Motor neuron (in vitro differentiated cells): Measurements from ENCODE around the gene IFT172. TPM values are rescaled to one million over a fixed set of nuclear protein-coding genes. Genes with fewer than 3 reads are reported as not detected.
A peak's percentile ranks its signal among the peaks of the same experiment; 100 is the strongest.

ENCODE experiments used
- ATAC-seq, 8 experiments: fragments of 200-7000 bp; cut with Tn5 transposase; replicated peaks in 6 of 8; 2 replicates each; pipeline ENCODE4 v1.8.0; 2021; ENCODE audit warnings: mild to moderate bottlenecking in 8 of 8, moderate library complexity in 8 of 8
- H3K27ac ChIP-seq, 2 donors: fragments of 250-450 bp; sonication (Bioruptor Pico); 2 replicates each; pipeline ENCODE4 v1.9.0; 2021; ENCODE audit warnings: antibody characterized with exemption in 2 of 2, mild to moderate bottlenecking in 2 of 2, moderate library complexity in 1 of 2
- H3K4me1 ChIP-seq, 2 donors: fragments of 250-450 bp; sonication (Bioruptor Pico); replicated peaks in 1 of 2; 2 replicates each; pipeline ENCODE4 v1.6.1; 2021; ENCODE audit warnings: antibody characterized with exemption in 2 of 2, mild to moderate bottlenecking in 2 of 2, moderate library complexity in 1 of 2
- H3K4me3 ChIP-seq, 5 donors: fragments of 250-450 bp; sonication (Bioruptor Pico); 2 replicates each; pipeline ENCODE4 v1.9.0; 2021; ENCODE audit warnings: antibody characterized with exemption in 5 of 5, mild to moderate bottlenecking in 5 of 5, moderate library complexity in 4 of 5
- WGBS, 10 experiments: fragments of 450-650 bp; shearing (Covaris generic); methylation state at CpG; one replicate each; pipeline ENCODE4 v1.0.0; 2022; 5-methylcytosine and 5-hydroxymethylcytosine counted together
- in situ Hi-C, 9 experiments: fragments of 400-800 bp; cut with MboI; loops; one replicate each; pipeline ENCODE4 v1.15.0; 2021; ENCODE audit warnings: low sequenced_read_pairs in 9 of 9, low pct_unique_long_range_greater_than_20kb in 2 of 9; ENCODE audit not compliant: unreplicated experiment in 9 of 9
- total RNA-seq, 8 experiments: library from RNA; unstranded; fragments of 300-600 nt; gene quantifications; 2 replicates each; pipeline versions ENCODE4 v1.2.3 to v1.2.4, GENCODE V29; 2022

IFT172 gene
- total RNA-seq, 8 experiments from 2014 or later: 16.8 to 44.0 (median 24.7) TPM

DNA sequence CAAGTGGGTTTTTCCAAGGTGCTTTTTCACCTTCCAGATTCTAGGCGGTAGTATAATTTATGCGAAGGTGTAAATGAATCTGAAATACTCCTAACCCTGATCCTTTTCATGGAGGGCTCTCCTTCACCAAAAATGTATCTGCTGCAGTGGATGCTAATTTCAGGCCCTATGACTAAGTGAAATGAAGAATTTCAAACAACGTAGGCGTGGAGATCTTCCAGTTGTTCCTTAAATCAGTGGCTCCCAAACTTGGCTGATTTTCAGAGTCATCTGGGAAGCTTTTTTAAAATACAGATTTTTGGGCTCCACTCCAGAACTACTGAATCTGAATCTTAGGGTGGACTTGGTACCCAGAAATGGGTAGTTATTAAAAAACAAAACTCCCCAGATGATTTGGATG lies 12.6 kb upstream of the IFT172 start:
- no peaks in the 10 kb centered on the region for H3K4me1 ChIP-seq
- no peak overlapping the region for H3K27ac ChIP-seq
- in situ Hi-C loops: no loop called here
- WGBS, 10 experiments: 39 to 100% (median 80%) methylated on average over 1 to 4 of the region's 4 CpGs; no CpG with 5 or more reads in 1 of the 10 experiments
- peak in 2 of 8 experiments; percentile 87 to 95 for ATAC-seq
- no peak overlapping the region for H3K4me3 ChIP-seq

DNA sequence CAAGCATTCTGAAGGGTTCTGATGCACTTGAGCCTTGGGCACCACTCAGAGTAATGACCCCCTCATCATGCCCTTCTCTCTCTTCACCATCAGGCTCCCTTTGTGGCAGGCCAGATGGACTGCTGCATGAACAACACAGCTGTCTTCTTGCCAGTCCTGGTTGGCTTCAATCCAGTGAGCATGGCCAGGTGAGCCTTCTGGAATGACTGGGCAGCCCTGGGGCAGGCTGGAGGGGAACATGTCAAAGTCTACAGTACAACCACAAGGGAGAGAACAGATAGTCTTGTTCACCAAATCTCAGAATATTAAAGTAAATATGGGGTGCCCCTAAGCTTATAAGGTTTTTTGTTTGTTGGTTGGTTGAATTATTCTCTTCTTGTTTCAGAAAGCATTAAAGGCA lies 11.5 kb upstream of the IFT172 start:
- Histone ChIP-seq H3K4me3 (no peak overlapping the region), H3K4me1 (no peaks in the 10 kb centered on the region), H3K27ac (no peak overlapping the region)
- in situ Hi-C loops: no loop called here
- ATAC-seq: no peak

- no peak for ATAC-seq
- in situ Hi-C loops: no loop called here
- Histone ChIP-seq H3K4me1 (no peaks in the 10 kb centered on the region), H3K27ac (no peak overlapping the region), H3K4me3 (no peak overlapping the region)
- WGBS, 10 experiments: 0 to 100% (median 79%) methylated on average over 1 to 3 of the region's 3 CpGs; no CpG with 5 or more reads in 2 of the 10 experiments
These were observed 9.4 kb upstream of the IFT172 start for GRCh38 chr2:27498975-27499374.

DNA sequence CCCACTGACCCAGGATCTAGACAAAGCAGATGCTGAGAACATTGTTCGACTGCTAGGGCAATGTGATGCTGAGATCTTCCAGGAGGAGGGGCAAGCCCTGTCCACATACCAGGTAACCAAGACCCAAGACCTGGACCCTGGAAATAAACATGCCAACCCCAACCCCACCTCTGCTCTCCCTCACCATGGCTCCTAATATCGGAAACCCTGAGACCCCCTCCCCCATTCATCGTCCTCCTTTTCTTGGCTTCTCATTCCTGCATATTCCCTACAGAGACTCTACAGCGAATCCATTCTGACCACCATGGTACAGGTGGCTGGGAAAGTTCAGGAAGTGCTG lies 7.7 kb upstream of the IFT172 start:
- Histone ChIP-seq H3K4me3 (no peak overlapping the region), H3K4me1 (no peaks in the 10 kb centered on the region), H3K27ac (no peak overlapping the region)
- ATAC-seq: no peak
- 34 to 88% (median 47%) methylated on average over 1 to 4 of the region's 4 CpGs for WGBS, 10 experiments
- in situ Hi-C loops: no loop called here

- in situ Hi-C loops: no loop called here
- no peaks in the 10 kb centered on the region for H3K4me1 ChIP-seq
- H3K27ac ChIP-seq: no peak within 1 kb of the TSS
- 69 to 100% (median 81%) methylated on average over 1 to 8 of the region's 12 CpGs; no CpG with 5 or more reads in 4 of the 10 experiments for WGBS, 10 experiments
- ATAC-seq: no peak
- H3K4me3 ChIP-seq: peak within 1 kb of the TSS in 3 of 5 donors; percentile 54 to 55 (median 54)
These were observed 7.1 kb upstream of the IFT172 start, which contains the start of gene GCKR for GRCh38 chr2:27496357-27497287. Gene GCKR, plus strand, starts transcription at chr2:27496839. Its CDS starts 66 bp downstream, at chr2:27496905.

DNA sequence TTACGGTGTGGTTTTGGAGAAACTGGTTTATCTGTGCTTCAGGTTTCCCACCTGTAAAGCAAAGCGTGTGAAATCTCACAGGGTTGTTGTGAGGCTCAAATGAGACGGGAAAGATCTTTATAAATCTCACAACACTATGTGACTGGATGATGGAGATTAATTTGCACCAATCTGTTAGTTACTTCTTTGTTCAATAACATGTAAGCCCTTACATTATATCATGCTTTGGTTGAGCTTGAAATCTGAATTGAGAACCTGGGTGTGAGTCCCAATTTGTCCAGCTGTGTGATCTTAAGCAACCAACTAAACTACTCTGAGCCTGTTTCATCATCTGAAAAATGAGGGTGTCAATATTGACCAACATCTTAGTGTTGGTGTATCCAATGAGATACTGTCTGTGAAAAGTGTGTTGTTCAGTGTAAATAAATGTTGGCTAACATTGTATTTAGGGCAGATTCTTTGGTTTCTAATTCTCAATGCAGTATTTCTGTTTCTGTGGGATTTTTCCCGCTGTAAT lies 6.4 kb upstream of the IFT172 start:
- ATAC-seq: no peak
- no peak overlapping the region for H3K27ac ChIP-seq
- H3K4me1 ChIP-seq: no peaks in the 10 kb centered on the region
- peak overlapping the region in 3 of 5 donors; percentile 54 to 55 (median 54) for H3K4me3 ChIP-seq
- 31 to 86% (median 64%) methylated on average over 1 to 4 of the region's 4 CpGs for WGBS, 10 experiments
- in situ Hi-C loops: no loop called here

DNA sequence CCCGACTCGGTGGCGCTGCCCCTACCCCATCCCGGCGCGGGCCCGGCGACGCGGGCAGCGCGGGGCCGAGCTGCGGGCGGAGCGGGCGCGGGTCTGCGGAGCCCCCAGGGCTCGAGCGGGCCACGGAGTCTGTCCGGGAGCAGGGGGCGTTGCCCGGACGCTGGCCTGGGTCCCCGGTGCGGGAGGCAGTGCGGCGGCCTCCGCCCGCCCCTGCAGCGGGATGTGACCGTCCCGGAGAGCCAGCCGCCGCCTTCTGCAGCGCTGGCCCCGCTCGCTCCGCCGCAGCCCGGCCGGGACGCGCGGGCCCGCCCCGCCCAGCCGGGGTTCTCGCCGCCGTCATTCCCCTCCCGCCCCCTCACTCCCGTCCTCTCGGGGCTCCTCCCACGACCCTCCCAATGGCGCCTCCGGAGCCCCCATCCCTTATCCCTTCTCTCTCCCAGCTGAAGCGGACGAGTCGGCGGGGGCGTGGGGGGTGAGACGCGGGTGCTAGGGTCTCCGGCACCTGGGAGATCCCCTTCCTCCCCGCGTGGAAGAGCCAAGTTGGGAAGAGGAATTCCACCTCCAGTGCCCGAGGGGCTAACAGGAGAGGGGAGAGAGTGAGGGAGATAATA lies 5.5 kb upstream of the IFT172 start, which contains the start of gene FNDC4:
Gene FNDC4 (minus strand): TSS at position 257 of the 611 bp plus-strand sequence. CDS start 521 bp downstream, outside the sequence.
- no peaks in the 10 kb centered on the region for H3K4me1 ChIP-seq
- no peak within 1 kb of the TSS for H3K27ac ChIP-seq
- in situ Hi-C loops: no loop called here
- ATAC-seq: peak; percentile 74 to 85 (median 80)
- WGBS, 10 experiments: 0% methylated on average over 1 to 3 of the region's 70 CpGs; no CpG with 5 or more reads in 4 of the 10 experiments
- peak within 1 kb of the TSS; percentile 44 to 55 (median 54) for H3K4me3 ChIP-seq

DNA sequence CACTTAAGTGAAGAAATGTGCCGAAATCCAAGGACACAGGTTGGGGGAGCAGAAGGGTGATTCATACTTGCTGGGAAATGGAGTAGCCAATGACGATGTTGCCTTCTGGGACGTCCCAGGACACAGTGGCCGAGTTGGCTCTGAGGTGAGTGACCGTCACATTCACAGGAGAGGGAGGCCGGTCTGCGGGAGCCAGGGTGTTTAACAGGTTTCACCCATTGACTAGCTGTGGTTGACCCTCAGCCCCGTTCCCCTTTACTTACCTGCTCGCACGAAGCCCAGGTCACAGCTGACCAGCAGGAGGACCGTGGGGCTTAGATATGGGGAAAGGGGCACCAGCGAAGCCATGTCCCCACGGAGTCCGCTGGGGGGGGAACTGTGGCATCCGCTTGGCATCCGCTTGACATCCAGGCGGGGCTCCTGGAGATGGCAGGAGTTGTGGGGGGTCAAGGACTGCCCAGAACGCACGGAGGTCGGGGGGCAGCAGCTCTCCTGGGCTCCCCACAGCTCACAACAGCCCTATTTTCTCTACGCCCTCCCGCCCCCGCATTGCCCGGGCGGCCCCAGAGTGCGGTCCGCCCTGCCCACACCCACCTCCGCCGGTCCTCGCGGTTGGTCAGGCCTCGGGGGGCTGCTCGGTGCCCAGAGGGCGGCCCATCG lies 4.9 kb upstream of the IFT172 start:
- Histone ChIP-seq H3K27ac (no peak overlapping the region), H3K4me1 (no peaks in the 10 kb centered on the region), H3K4me3 (peak overlapping the region; percentile 44 to 55 (median 54))
- in situ Hi-C loops: no loop called here
- 0 to 60% (median 44%) methylated on average over 1 to 4 of the region's 35 CpGs; no CpG with 5 or more reads in 5 of the 10 experiments for WGBS, 10 experiments
- ATAC-seq: peak in 4 of 8 experiments; percentile 12 to 39 (median 25)

- H3K4me3 ChIP-seq: peak overlapping the region in 3 of 5 donors; percentile 54 to 55 (median 54)
- ATAC-seq: no peak
- in situ Hi-C loops: no loop called here
- H3K4me1 ChIP-seq: peaks cover 0 to under 1% of the 10 kb centered on the region in 2 donors
- no peak overlapping the region for H3K27ac ChIP-seq
- WGBS, 10 experiments: 80 to 100% (median 85%) methylated on average over 1 to 10 of the region's 13 CpGs; no CpG with 5 or more reads in 6 of the 10 experiments
These were observed 4.4 kb upstream of the IFT172 start for GRCh38 chr2:27493948-27494283.

- Histone ChIP-seq H3K27ac (no peak overlapping the region), H3K4me3 (no peak overlapping the region), H3K4me1 (peaks cover 0 to 5% of the 10 kb centered on the region in 2 donors)
- in situ Hi-C loops: no loop called here
- WGBS, 10 experiments: 26 to 88% (median 69%) methylated on average over 1 to 3 of the region's 4 CpGs; no CpG with 5 or more reads in 1 of the 10 experiments
- ATAC-seq: no peak
These were observed 3.0 kb upstream of the IFT172 start for GRCh38 chr2:27492557-27492956.

GRCh38 chr2:27489118-27489497 lies 435 bp downstream of the IFT172 start:
- in situ Hi-C loops: no loop called here
- peak; percentile 30 to 50 (median 45) for ATAC-seq
- WGBS, 10 experiments: 0 to 10% (median 0%) methylated on average over 2 to 11 of the region's 11 CpGs; no CpG with 5 or more reads in 4 of the 10 experiments
- H3K27ac ChIP-seq: peak overlapping the region; percentile 62 to 74
- H3K4me3 ChIP-seq: peak overlapping the region; percentile 47 to 54 (median 50)
- H3K4me1 ChIP-seq: peaks cover 0 to 5% of the 10 kb centered on the region in 2 donors

DNA sequence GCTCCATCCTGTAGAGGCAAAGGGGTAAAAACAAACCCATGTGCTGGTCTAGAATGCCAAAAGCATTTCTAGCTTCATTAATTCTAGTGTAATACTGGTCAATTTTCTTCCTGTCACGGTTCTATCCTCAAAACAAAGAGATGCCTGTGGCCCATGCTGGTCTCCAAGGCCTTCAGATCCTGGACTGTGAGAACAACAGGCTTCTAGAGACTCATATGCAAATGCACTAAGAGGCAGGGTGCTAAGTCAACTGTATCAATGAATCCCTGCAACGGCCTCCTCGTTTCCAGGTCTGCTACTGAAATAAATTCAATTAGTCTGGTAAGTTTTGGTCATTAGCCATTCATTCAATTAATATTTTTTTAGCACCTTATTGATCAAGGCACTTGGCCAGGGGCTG lies 4.0 kb downstream of the IFT172 start:
- no peak for ATAC-seq
- WGBS, 10 experiments: 3 to 93% (median 33%) methylated on average over 1 to 3 of the region's 3 CpGs; no CpG with 5 or more reads in 3 of the 10 experiments
- H3K27ac ChIP-seq: no peak overlapping the region

More for the DNA sequence above, 4.0 kb downstream of the IFT172 start:
- H3K4me1 ChIP-seq: peaks cover 0 to 5% of the 10 kb centered on the region in 2 donors
- no peak overlapping the region for H3K4me3 ChIP-seq
- in situ Hi-C loops: no loop called here
